Esophagus muscularis mucosa (tissue), 4 donors: ENCODE data around the gene GSK3B.

Experiments used
- CTCF ChIP-seq, 3 experiments: fragments of 200-600 bp in 2 of 3; fragments of 450-650 bp in 1 of 3; sonication (generic) in 2 of 3; IDR thresholded peaks; one replicate each; pipeline ENCODE4 v1.5.1; 2017 to 2019; ENCODE audit warnings: antibody characterized with exemption in 3 of 3, mild to moderate bottlenecking in 2 of 3, moderate library complexity in 1 of 3
- EP300 ChIP-seq: sonication (generic); formaldehyde crosslinking; IDR thresholded peaks from one replicate; pipeline ENCODE4 v1.6.1; 2017; ENCODE audit warnings: antibody characterized with exemption
- POLR2A ChIP-seq: fragments of 450-650 bp; IDR thresholded peaks from one replicate; pipeline ENCODE4 v1.6.1; 2017; ENCODE audit warnings: antibody characterized with exemption, moderate library complexity, mild to moderate bottlenecking, low read depth

- TF ChIP-seq EP300 (no peak), CTCF (IDR thresholded peaks at IDR 0.05) (no peak), POLR2A (no peak)
Measured at GRCh38 chr3:120095979-120096426, 1.8 kb upstream of the GSK3B start.
